ENCODE measurements around the gene STARD5. TPM values are rescaled to one million over a fixed set of nuclear protein-coding genes. Genes with fewer than 3 reads are reported as not detected.

Gene STARD5
- total RNA-seq, 2 donors from 2014 or later, result 2.2 to 3.0 TPM

- H3K4me1 ChIP-seq, result no peaks in the 10 kb centered on the region
- DNase-seq (ENCODE audit: low spot score), result no peak
- H3K4me3 ChIP-seq, result no peak overlapping the region
- TF ChIP-seq, protein P1, sequence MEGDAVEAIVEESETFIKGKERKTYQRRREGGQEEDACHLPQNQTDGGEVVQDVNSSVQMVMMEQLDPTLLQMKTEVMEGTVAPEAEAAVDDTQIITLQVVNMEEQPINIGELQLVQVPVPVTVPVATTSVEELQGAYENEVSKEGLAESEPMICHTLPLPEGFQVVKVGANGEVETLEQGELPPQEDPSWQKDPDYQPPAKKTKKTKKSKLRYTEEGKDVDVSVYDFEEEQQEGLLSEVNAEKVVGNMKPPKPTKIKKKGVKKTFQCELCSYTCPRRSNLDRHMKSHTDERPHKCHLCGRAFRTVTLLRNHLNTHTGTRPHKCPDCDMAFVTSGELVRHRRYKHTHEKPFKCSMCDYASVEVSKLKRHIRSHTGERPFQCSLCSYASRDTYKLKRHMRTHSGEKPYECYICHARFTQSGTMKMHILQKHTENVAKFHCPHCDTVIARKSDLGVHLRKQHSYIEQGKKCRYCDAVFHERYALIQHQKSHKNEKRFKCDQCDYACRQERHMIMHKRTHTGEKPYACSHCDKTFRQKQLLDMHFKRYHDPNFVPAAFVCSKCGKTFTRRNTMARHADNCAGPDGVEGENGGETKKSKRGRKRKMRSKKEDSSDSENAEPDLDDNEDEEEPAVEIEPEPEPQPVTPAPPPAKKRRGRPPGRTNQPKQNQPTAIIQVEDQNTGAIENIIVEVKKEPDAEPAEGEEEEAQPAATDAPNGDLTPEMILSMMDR (IDR thresholded peaks at IDR 0.05), result no peak
- H3K36me3 ChIP-seq, result no peaks in the 10 kb centered on the region
- H3K27me3 ChIP-seq, result no peaks in the 10 kb centered on the region
- H3K27ac ChIP-seq, result no peak overlapping the region
- no peaks in the 10 kb centered on the region for H3K9me3 ChIP-seq
These were observed 38.8 kb upstream of the STARD5 start for GRCh38 chr15:81362790-81363189.

GRCh38 chr15:81361891-81362290 is 38.0 kb upstream of the STARD5 start:
- Histone ChIP-seq H3K9me3 (no peaks in the 10 kb centered on the region), H3K27ac (no peak overlapping the region), H3K27me3 (no peaks in the 10 kb centered on the region), H3K36me3 (no peaks in the 10 kb centered on the region), H3K4me1 (no peaks in the 10 kb centered on the region), H3K4me3 (no peak overlapping the region)
- DNase-seq (ENCODE audit: low spot score), result no peak
- TF ChIP-seq, protein P1 (IDR thresholded peaks at IDR 0.05), result no peak

DNA sequence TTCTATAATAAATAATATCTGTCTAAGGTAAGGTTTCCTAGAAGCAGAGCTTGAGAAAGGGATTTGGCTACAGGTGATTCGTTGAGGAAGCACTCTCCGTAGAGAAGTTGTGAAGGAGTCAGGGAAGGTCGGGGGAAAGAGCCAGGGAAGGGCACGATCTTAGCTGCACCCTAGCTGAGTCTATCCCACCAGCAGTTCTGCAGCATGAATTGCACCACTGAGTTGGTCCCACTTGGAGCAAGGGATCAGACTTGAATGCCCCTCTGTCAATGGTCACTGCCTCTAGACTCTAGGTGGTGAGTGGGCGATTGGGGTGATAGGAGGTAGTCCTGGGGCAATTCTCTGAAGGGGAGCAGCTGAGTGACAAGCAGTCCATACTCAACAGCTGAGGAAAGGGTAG is 36.5 kb upstream of the STARD5 start:
- DNase-seq (ENCODE audit: low spot score), result no peak
- TF ChIP-seq, protein P1 (IDR thresholded peaks at IDR 0.05), result no peak

GRCh38 chr15:81358248-81358647 is 34.3 kb upstream of the STARD5 start:
- DNase-seq (ENCODE audit: low spot score), result no peak
- TF ChIP-seq, protein P1 (IDR thresholded peaks at IDR 0.05), result no peak
- Histone ChIP-seq H3K4me3 (no peak overlapping the region), H3K4me1 (no peaks in the 10 kb centered on the region), H3K27me3 (no peaks in the 10 kb centered on the region), H3K36me3 (no peaks in the 10 kb centered on the region), H3K9me3 (no peaks in the 10 kb centered on the region), H3K27ac (no peak overlapping the region)

More for the DNA sequence above, 36.5 kb upstream of the STARD5 start:
- Histone ChIP-seq H3K36me3 (no peaks in the 10 kb centered on the region), H3K4me3 (no peak overlapping the region), H3K27me3 (no peaks in the 10 kb centered on the region), H3K27ac (no peak overlapping the region), H3K4me1 (no peaks in the 10 kb centered on the region), H3K9me3 (no peaks in the 10 kb centered on the region)

DNA sequence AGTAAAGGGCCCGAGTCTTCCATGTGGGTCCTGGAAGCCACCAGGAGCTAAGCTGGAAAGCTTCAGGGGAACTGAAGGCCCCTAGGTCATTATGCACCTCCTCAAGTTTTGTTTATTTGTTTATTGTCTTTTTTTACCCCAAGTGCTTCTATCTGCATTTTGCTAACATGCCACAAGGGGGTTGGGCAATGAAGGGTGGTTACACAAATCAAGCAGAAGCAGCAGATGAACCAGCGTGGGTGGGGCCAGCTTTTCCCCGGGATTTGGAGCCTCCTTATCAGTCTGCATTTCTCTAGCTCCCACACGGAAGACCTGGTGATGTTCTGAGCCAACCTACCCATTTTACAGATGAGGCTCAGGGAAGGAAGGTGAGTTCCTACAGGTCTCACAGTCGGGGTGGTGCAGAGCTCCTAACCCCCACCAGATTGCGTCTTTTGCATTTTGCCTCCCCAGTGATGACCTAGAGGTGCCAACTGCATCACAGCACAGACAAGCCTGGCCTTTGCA is 33.3 kb upstream of the STARD5 start:
- Histone ChIP-seq H3K36me3 (no peaks in the 10 kb centered on the region), H3K4me3 (no peak overlapping the region), H3K9me3 (no peaks in the 10 kb centered on the region), H3K27me3 (no peaks in the 10 kb centered on the region), H3K27ac (no peak overlapping the region), H3K4me1 (no peaks in the 10 kb centered on the region)
- TF ChIP-seq, protein P1 (IDR thresholded peaks at IDR 0.05), result no peak
- no peak for DNase-seq (ENCODE audit: low spot score)

DNA sequence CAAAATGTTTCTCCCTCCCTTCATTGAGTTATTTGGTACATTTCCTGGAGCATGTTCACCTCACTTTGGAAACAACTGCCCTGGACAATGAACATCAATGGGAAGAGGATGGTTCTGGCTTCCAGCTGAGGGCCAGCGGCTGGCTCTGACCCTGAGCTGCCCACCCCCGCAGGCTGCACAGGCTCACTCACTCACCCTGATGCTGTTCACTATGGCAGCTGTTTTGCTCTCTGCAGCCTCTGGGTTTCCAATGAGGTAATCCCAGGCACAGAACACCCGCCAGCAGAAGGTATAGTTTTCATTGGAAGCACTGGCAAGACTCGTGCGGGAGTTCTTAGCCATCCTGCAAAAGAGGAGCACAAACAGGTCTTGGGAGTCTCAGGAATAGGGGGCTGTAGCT is 32.3 kb upstream of the STARD5 start:
- H3K27ac ChIP-seq, result no peak overlapping the region

More for the DNA sequence above, 32.3 kb upstream of the STARD5 start:
- Histone ChIP-seq H3K27me3 (no peaks in the 10 kb centered on the region), H3K4me1 (no peaks in the 10 kb centered on the region), H3K9me3 (no peaks in the 10 kb centered on the region), H3K4me3 (no peak overlapping the region), H3K36me3 (no peaks in the 10 kb centered on the region)
- DNase-seq (ENCODE audit: low spot score), result no peak
- TF ChIP-seq, protein P1 (IDR thresholded peaks at IDR 0.05), result no peak

Measured in right atrium auricular region (tissue), 2 donors.